Activated CD8-positive, alpha-beta memory T cell treated with anti-CD3 and anti-CD28 coated beads for 4 hours (primary cell): Measurements from ENCODE around the gene TEX22.

ENCODE experiments used
- DNase-seq, 2 donors: peaks; one replicate each; pipeline ENCODE4 v3.0.0-alpha.2; 2020; ENCODE audit warnings: low read depth in 2 of 2

The TEX22 gene

GRCh38 chr14:105456736-105457617 is 58.6 kb downstream of the TEX22 start:
- no peak for DNase-seq

GRCh38 chr14:105458010-105458409 is 59.7 kb downstream of the TEX22 start:
- DNase-seq, result no peak

- no peak for DNase-seq
Observed at GRCh38 chr14:105458571-105458970, 60.2 kb downstream of the TEX22 start.

- no peak for DNase-seq
Observed at GRCh38 chr14:105460116-105460515, 61.8 kb downstream of the TEX22 start.

GRCh38 chr14:105460616-105461015 is 62.3 kb downstream of the TEX22 start:
- DNase-seq, result no peak

GRCh38 chr14:105461903-105462302 is 63.6 kb downstream of the TEX22 start:
- DNase-seq, result no peak
